ENCODE results near the gene ZNF689.
A peak's percentile ranks its signal among the peaks of the same experiment; 100 is the strongest.
"Not testable (repeated sequence)": the region's sequence is repeated elsewhere in the genome, so short reads cannot be mapped to it uniquely, and the experiment has no call there.

ZNF689 gene

DNA sequence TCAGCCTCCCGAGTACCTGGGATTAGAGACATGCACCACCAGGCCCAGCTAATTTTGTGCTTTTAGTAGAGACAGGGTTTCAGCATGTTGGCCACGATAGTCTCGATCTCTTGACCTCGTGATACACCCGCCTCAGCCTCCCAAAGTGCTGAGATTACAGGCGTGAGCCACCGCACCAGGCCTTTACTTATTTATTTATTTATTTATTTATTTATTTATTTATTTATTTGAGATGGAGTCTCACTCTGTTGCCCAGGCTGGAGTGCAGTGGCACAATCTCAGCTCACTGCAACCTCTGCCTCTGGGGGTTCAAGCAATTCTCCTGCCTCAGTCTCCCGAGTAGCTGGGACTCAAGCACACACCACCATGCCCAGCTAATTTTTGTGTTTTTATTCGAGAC is 19.3 kb downstream of the ZNF689 start:
- not testable (repeated sequence) for H3K9ac ChIP-seq (ENCODE audit: low read depth, low read length); H3K4me1 ChIP-seq (ENCODE audit: insufficient read depth, low read length); H3K27me3 ChIP-seq (ENCODE audit: insufficient read depth, low read length); H3K9me3 ChIP-seq (ENCODE audit: insufficient read depth, low read depth, low read length); H3K27ac ChIP-seq (ENCODE audit: low read depth, low read length); H3K4me3 ChIP-seq (ENCODE audit: low read length)
- 97% methylated on average over 8 of the region's 9 CpGs for WGBS
- H3K36me3 ChIP-seq (ENCODE audit: insufficient read depth, low read length) = peaks cover 16% of the 10 kb centered on the region

DNA sequence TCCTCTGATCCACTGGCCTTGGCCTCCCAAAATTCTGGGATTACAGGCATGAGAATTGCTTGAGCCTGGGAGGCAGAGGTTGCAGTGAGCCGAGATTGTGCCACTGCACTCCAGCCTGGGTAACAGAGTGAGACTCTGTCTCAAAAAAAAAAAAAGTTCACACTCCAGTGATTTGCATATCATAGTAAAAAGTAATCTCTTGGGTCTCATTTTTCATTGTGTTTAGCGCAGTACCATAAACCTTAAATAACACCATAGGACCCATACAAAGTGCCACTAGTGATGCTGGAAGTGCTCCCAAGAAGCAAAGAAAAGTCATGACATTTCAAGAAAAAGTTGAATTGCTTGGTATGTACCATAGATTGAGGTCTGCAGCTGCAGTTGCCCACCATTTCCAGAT is 20.6 kb downstream of the ZNF689 start:
- 90% methylated on average over 2 of the region's 2 CpGs for WGBS
- H3K4me1 ChIP-seq (ENCODE audit: insufficient read depth, low read length); H3K27me3 ChIP-seq (ENCODE audit: insufficient read depth, low read length); H3K27ac ChIP-seq (ENCODE audit: low read depth, low read length); H3K4me3 ChIP-seq (ENCODE audit: low read length); H3K9ac ChIP-seq (ENCODE audit: low read depth, low read length); H3K9me3 ChIP-seq (ENCODE audit: insufficient read depth, low read depth, low read length): not testable (repeated sequence)
- H3K36me3 ChIP-seq (ENCODE audit: insufficient read depth, low read length) = peaks cover 15% of the 10 kb centered on the region

DNA sequence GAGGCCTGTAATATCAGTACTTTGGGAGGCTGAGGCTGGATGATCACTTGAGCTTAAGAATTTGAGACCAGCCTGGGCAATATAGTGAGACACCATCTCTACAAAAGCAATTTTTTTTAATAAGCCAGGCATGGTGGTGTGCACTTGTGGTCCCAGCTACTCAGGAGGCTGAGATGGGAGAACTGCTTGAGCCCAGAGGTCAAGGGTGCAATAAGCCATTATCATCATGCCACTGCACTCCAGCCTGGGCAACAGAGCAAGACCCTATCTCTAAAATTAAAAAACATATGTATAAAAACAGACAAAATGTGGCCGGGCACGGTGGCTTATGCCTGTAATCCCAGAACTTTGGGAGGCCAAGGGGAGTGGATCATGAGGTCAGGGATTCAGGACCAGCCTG is 21.5 kb downstream of the ZNF689 start:
- Histone ChIP-seq H3K27ac (ENCODE audit: low read depth, low read length) (no peak overlapping the region), H3K4me3 (ENCODE audit: low read length) (no peak overlapping the region), H3K27me3 (ENCODE audit: insufficient read depth, low read length) (no peaks in the 10 kb centered on the region), H3K36me3 (ENCODE audit: insufficient read depth, low read length) (peaks cover 14% of the 10 kb centered on the region), H3K9ac (ENCODE audit: low read depth, low read length) (no peak overlapping the region), H3K4me1 (ENCODE audit: insufficient read depth, low read length) (peaks cover 4% of the 10 kb centered on the region; the same call in 1 of the 2 replicates), H3K9me3 (ENCODE audit: insufficient read depth, low read depth, low read length) (no peaks in the 10 kb centered on the region)
- WGBS = 93% methylated on average over 2 of the region's 2 CpGs

GRCh38 chr16:30585400-30586191 is 24.6 kb downstream of the ZNF689 start, which contains the start of gene ZNF785:
ZNF785 (minus strand) TSS chr16:30585697; CDS start chr16:30585611, 86 bp downstream.
- WGBS = 4% methylated on average over 50 of the region's 50 CpGs
- Histone ChIP-seq H3K9ac (ENCODE audit: low read depth, low read length) (peak within 1 kb of the TSS; percentile 93), H3K27ac (ENCODE audit: low read depth, low read length) (peak within 1 kb of the TSS; percentile 82), H3K9me3 (ENCODE audit: insufficient read depth, low read depth, low read length) (no peaks in the 10 kb centered on the region), H3K4me3 (ENCODE audit: low read length) (peak within 1 kb of the TSS; percentile 71), H3K27me3 (ENCODE audit: insufficient read depth, low read length) (no peaks in the 10 kb centered on the region), H3K4me1 (ENCODE audit: insufficient read depth, low read length) (peaks cover 4% of the 10 kb centered on the region; the same call in 1 of the 2 replicates), H3K36me3 (ENCODE audit: insufficient read depth, low read length) (peaks cover 40% of the 10 kb centered on the region)

GRCh38 chr16:30585022-30585399 is 25.2 kb downstream of the ZNF689 start:
- Histone ChIP-seq H3K27ac (ENCODE audit: low read depth, low read length) (peak overlapping the region; percentile 82), H3K27me3 (ENCODE audit: insufficient read depth, low read length) (no peaks in the 10 kb centered on the region), H3K9ac (ENCODE audit: low read depth, low read length) (peak overlapping the region; percentile 93), H3K9me3 (ENCODE audit: insufficient read depth, low read depth, low read length) (no peaks in the 10 kb centered on the region), H3K4me3 (ENCODE audit: low read length) (peak overlapping the region; percentile 71), H3K4me1 (ENCODE audit: insufficient read depth, low read length) (peaks cover 4% of the 10 kb centered on the region; the same call in 1 of the 2 replicates), H3K36me3 (ENCODE audit: insufficient read depth, low read length) (peaks cover 41% of the 10 kb centered on the region)
- 1% methylated on average over 20 of the region's 23 CpGs for WGBS

- Histone ChIP-seq H3K27ac (ENCODE audit: low read depth, low read length) (no peak overlapping the region), H3K9me3 (ENCODE audit: insufficient read depth, low read depth, low read length) (no peaks in the 10 kb centered on the region), H3K27me3 (ENCODE audit: insufficient read depth, low read length) (no peaks in the 10 kb centered on the region), H3K4me1 (ENCODE audit: insufficient read depth, low read length) (peaks cover 4% of the 10 kb centered on the region; the same call in 1 of the 2 replicates), H3K9ac (ENCODE audit: low read depth, low read length) (no peak overlapping the region), H3K4me3 (ENCODE audit: low read length) (no peak overlapping the region), H3K36me3 (ENCODE audit: insufficient read depth, low read length) (peaks cover 51% of the 10 kb centered on the region)
- WGBS = 97% methylated on average over 48 of the region's 48 CpGs
These were observed 27.4 kb downstream of the ZNF689 start for GRCh38 chr16:30582611-30583340.

- H3K4me3 ChIP-seq (ENCODE audit: low read length) = no peak overlapping the region
- WGBS = 96% methylated on average over 6 of the region's 7 CpGs
- no peak overlapping the region for H3K9ac ChIP-seq (ENCODE audit: low read depth, low read length)
- no peaks in the 10 kb centered on the region for H3K27me3 ChIP-seq (ENCODE audit: insufficient read depth, low read length)
- peaks cover 45% of the 10 kb centered on the region for H3K36me3 ChIP-seq (ENCODE audit: insufficient read depth, low read length)
- H3K27ac ChIP-seq (ENCODE audit: low read depth, low read length) = no peak overlapping the region
- peaks cover 4% of the 10 kb centered on the region; the same call in 1 of the 2 replicates for H3K4me1 ChIP-seq (ENCODE audit: insufficient read depth, low read length)
- no peaks in the 10 kb centered on the region for H3K9me3 ChIP-seq (ENCODE audit: insufficient read depth, low read depth, low read length)
These were observed 28.7 kb downstream of the ZNF689 start for GRCh38 chr16:30581457-30581856.

DNA sequence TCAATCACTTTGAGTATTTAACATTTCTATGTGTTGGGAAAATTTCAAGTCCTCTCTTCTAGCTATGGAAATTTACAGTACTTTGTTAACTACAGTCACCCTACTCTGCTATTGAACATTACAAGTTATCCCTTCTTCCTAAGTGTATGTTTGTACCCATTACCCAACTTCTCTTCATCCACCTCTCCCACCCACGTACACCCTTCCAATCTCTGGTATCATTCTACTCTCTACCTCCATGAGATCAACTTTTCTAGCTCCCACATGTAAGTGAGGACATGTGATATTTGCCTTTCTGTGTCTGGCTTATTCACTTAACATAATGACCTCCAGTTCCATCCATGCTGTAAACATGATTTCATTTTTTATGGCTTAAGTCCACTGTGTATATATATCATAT is 35.5 kb downstream of the ZNF689 start:
- peaks cover 14% of the 10 kb centered on the region for H3K36me3 ChIP-seq (ENCODE audit: insufficient read depth, low read length)
- no peak overlapping the region for H3K27ac ChIP-seq (ENCODE audit: low read depth, low read length)
- H3K27me3 ChIP-seq (ENCODE audit: insufficient read depth, low read length) = no peaks in the 10 kb centered on the region
- H3K4me1 ChIP-seq (ENCODE audit: insufficient read depth, low read length) = peaks cover 3% of the 10 kb centered on the region
- whole genome bisulfite sequencing = 63% methylated on average over 1 of the region's 1 CpG
- H3K9me3 ChIP-seq (ENCODE audit: insufficient read depth, low read depth, low read length) = no peaks in the 10 kb centered on the region
- H3K4me3 ChIP-seq (ENCODE audit: low read length) = no peak overlapping the region
- no peak overlapping the region for H3K9ac ChIP-seq (ENCODE audit: low read depth, low read length)

GRCh38 chr16:30571445-30572322 is 38.5 kb downstream of the ZNF689 start, which contains the start of gene ZNF688:
ZNF688 (minus strand) TSS chr16:30571714; CDS start chr16:30571629, 85 bp downstream.
- H3K4me1 ChIP-seq (ENCODE audit: insufficient read depth, low read length) = peaks cover 3% of the 10 kb centered on the region
- H3K27ac ChIP-seq (ENCODE audit: low read depth, low read length) = peak within 1 kb of the TSS; percentile 91
- no peaks in the 10 kb centered on the region for H3K36me3 ChIP-seq (ENCODE audit: insufficient read depth, low read length)
- H3K27me3 ChIP-seq (ENCODE audit: insufficient read depth, low read length) = no peaks in the 10 kb centered on the region
- under 1% methylated on average over 67 of the region's 67 CpGs for WGBS
- peak within 1 kb of the TSS; percentile 86 for H3K9ac ChIP-seq (ENCODE audit: low read depth, low read length)
- peak within 1 kb of the TSS; percentile 93 for H3K4me3 ChIP-seq (ENCODE audit: low read length)
- H3K9me3 ChIP-seq (ENCODE audit: insufficient read depth, low read depth, low read length) = no peaks in the 10 kb centered on the region

DNA sequence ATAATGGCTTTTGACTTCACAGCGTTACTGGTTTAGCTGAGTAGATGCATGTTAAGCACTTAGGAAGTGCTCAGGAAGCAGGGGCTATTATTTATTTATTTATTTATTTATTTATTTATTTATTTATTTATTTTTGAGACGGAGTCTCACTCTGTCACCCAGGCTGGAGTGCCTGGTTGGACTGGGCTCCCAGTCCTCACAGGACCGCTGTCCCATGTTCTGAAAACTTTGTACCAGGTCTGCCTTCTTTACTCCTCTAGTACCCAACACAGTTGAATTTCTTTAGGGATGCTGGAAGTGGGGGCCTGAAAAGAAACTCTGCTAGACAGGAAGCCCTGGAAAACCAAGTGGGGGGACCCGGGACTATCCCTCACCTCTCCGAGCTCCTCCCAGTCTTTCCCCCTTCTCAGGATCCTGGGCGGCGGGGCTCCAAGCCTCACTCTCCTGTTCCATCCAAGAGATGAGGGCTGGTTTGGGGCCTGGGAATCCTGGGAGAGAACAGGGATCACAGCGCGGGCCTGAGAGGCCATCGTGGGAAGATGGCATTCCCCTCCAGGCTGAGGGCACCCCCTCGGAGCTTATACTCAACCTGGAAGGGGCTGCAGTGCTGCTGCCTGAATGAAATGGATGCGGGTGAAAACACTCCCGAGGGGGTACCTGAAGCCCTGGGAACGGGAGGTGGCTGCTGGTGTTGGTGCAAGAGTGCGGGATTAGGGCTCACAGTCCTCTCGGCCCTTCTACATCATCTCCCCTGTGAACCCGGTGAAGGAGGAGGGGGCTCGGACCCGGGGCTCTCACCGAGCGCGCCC is 39.3 kb downstream of the ZNF689 start:
- Histone ChIP-seq H3K4me3 (ENCODE audit: low read length) (peak overlapping the region; percentile 93), H3K9me3 (ENCODE audit: insufficient read depth, low read depth, low read length) (no peaks in the 10 kb centered on the region), H3K27ac (ENCODE audit: low read depth, low read length) (peak overlapping the region; percentile 91; the same call in 1 of the 2 replicates), H3K9ac (ENCODE audit: low read depth, low read length) (peak overlapping the region; percentile 86), H3K4me1 (ENCODE audit: insufficient read depth, low read length) (peaks cover 3% of the 10 kb centered on the region), H3K27me3 (ENCODE audit: insufficient read depth, low read length) (no peaks in the 10 kb centered on the region), H3K36me3 (ENCODE audit: insufficient read depth, low read length) (no peaks in the 10 kb centered on the region)
- 15% methylated on average over 21 of the region's 22 CpGs for WGBS
